ENCODE data around the gene CLK2.
"Not testable (repeated sequence)": the region's sequence is repeated elsewhere in the genome, so short reads cannot be mapped to it uniquely, and the experiment has no call there.

Gene CLK2

DNA sequence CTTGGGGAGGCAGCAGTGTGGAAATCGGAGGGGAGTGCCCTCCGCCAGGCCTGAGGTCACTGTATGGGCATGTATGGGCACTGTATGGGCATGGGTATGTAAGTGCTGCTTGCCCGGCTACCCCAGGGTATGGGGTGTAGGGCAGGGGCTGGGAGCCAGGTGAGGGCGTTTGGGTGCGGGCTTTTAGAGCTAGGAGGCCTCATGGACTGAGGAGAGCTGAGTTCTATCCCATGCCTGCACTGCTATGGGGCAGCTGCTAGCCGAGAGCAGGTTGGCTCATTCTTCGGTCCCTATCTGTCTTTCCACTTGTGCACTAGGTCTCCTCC lies 22.6 kb upstream of the CLK2 start:
- DNase-seq = no peak

DNA sequence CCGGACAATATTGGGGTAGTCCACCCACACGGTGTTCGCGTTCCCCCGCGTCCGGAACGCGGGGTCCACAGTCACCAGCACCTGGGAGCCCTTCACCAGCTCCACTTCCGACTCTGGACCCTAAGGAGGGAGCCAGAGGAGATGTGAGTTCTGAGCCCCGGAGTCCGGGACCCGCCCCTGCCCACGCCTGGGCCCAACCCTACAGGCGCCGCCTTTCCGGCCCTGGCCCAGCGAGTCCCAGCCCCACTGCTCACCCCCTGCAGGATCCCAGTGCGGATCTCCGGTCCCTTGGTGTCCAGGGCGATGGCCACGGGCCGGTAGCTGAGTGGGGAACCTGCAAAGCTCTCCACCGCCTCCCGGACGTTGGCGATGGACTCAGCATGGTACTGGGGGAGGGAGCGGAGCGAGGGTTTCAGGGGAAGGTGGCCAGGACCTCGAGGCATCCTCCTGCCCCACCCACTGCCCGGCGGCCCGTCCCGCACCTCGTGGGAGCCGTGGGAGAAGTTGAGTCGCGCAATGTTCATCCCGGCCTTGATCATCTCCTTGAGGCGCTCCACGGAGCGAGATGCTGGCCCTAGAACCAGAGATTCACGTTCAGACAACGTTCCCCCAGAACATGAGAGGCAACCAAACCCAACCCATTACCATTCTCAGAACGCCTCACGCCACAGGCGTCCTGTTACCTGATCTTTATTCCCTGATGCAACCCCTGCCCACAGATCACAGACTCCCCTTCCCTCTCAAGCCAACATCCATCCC lies 22.1 kb upstream of the CLK2 start:
- no peak for DNase-seq

DNA sequence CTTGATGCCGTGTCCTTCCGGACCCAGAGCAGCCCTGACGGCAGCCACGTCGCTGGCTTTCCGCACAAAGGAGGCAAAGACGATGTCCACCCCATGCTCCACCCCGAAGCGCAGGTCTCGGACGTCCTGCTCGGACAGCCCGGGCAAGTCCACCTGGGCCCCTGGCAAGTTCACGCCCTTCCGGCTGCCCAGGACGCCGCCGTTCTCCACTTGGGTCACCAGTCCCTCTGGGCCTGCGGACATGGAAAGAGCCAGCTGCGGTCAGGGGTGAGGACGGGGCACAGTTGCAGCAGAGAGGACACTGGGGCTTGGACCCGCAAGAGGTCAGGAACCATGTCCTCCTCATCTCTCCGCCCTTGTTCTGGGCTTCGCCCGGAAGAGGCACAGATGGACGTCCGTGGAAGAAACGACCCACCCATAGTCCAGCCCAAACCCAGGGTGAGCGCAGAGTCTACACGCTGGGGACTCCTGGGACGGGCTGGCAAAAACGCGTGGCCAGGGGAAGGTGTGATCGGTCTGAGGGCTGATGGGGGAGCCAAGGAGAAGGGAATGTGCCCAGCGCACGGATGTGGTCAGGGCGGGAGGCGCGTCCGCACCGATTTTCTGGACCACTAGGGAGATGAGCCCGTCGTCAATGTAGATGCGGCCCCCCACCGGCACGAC lies 21.3 kb upstream of the CLK2 start:
- DNase-seq = no peak

- DNase-seq = no peak
Measured at GRCh38 chr1:155293086-155293749, 19.9 kb upstream of the CLK2 start.

DNA sequence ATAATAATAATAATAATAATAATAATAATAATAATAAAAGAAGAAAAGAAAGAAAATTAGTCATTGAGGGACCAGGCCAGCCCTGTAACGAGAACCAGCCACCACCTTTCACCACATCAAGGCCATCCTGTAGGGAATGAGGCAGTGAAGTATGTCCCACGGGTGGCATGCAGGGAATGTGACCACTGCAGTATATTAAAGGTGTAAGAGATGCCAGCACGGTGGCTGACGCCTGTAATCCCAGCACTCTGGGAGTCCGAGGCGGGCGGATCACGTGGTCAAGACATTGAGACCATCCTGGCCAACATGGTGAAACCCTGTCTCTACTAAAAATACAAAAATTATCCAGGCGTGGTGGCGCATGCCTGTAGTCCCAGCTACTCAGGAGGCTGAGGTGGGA lies 17.7 kb upstream of the CLK2 start:
- not testable (repeated sequence) for DNase-seq

DNA sequence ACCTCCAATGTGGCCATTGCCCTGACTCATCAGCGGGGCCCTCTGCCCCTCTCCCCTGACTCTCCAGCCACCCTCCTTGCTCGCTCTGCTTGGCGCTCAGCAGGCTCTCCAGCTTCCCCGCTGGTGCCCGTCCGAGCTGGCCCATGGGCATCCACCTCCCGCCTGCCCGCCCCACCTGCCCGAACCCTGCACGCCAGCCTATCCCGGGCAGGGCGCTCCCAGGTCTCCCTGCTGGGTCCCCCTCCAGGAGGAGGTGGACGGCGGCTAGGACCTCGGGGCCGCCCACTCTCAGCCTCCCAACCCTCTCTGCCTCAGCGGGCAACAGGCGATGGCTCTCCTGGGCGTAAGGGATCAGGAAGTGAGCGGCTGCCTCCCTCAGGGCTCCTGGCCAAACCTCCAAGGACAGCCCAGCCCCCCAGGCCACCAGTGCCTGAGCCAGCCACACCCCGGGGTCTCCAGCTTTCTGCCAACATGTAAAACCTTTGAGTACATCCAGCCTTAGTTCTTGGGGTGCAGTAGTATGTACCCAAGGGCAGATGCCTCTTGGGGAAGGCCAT lies 14.8 kb upstream of the CLK2 start:
- DNase-seq = no peak

- no peak for DNase-seq
Measured at GRCh38 chr1:155286544-155286943, 13.2 kb upstream of the CLK2 start.

- no peak for DNase-seq
Measured at GRCh38 chr1:155285631-155286044, 12.3 kb upstream of the CLK2 start.

DNA sequence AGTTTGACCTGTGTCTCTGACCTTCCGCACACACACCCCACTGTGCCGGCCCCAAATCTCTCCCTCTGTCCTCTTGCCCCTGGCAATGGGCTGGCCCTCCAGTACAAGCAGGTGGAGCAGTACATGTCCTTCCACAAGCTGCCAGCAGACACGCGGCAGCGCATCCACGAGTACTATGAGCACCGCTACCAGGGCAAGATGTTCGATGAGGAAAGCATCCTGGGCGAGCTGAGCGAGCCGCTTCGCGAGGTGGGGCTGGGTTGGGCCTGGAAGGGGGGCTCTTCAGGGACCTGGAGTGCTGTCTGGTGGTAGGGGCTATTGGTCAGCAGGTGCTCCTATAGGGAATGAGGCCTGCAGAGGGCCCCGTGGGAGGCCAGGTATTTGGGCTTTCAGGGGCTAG lies 11.8 kb upstream of the CLK2 start:
- no peak for DNase-seq

DNA sequence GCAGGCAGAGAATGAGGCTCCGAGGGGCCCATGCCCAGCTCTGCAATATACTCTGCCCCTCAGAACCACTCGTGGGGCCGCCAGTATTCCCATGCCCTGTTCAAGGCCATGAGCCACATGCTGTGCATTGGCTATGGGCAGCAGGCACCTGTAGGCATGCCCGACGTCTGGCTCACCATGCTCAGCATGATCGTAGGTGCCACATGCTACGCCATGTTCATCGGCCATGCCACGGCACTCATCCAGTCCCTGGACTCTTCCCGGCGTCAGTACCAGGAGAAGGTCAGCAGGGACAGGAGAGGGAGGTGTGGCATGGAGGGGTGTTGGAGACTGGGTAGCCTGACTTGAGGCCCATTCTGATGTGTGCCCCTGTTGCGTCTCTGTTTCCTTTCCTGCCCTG lies 11.2 kb upstream of the CLK2 start:
- DNase-seq = no peak

DNA sequence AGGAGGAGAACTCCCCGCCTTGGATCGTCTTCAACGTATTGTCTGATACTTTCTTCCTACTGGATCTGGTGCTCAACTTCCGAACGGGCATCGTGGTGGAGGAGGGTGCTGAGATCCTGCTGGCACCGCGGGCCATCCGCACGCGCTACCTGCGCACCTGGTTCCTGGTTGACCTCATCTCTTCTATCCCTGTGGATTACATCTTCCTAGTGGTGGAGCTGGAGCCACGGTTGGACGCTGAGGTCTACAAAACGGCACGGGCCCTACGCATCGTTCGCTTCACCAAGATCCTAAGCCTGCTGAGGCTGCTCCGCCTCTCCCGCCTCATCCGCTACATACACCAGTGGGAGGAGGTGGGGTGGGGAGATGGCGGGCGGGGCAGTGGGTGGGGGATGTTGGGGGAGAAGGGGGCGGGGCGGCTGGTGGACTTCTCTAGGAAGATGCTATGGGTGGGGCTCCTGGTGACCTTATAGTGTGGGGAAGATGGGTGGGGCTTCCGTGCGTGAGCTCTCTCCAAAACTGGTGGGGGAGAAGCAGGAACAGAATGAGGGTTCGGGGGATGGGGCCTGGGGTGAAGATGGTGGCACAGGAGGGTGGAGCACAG lies 9.3 kb upstream of the CLK2 start:
- no peak for DNase-seq

- DNase-seq = no peak
Measured at GRCh38 chr1:155279268-155279667, 6.0 kb upstream of the CLK2 start.

DNA sequence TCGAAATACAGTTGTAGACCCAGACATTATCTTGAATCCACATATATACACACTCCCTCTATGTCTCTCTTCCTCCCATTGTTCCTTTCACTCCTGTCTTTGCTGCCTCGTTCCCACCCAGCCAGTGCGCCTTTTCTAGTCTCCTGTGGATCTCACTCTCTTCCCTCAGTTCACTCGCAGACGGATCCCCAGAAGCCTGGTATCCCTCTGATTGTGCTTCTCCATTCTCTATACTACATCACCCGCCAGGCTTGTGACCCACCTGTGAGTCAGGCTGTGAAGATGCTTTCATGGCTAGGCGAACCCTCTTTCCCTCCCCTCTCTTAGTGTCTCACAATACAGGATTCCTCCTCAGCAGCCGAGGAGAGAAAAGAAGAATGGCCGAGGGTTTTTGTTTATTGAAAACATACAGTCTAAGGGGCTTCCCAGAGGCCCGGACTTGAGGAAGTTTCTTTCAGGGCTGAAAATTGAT lies 5.4 kb upstream of the CLK2 start:
- no peak for DNase-seq

DNA sequence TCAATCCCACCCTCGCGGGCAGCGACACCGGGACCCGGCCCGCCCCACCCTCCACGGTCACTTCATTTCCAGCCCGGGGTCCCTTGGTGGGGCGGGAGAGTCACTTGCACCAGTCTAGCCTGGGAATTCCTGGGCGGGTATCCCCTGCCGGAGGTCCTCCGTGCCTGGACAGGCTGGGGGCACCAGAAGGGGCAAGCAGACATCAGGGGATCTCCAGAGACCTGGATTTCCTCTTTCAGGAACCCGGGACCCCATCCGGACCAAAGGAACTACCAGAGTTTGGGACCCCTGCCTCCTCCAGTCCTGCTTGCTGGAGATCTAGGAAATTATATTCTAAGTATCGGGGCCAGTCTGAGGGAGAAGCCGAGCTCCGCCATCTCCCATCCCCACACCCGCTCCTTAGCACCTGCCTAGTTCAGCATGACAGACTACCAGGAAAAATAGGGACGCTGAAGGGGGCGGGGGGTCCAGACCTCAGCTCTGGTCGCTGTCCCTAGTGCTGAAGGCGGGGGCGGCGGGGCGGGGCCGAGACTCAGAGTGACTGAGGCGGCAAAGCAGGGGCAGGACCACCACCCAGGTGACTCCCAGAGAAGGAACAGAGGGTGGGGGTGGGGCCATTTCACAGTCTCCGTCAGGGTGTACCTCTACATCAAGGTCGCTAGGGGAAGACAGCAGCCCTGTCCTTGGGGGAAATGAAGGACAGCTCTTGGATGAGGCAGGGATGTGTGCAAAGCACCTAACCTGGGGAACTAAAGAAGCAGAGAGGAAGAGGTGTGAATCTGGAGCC lies 4.8 kb upstream of the CLK2 start:
- DNase-seq = peak; percentile 63 to 82

GRCh38 chr1:155277070-155277901 lies 4.0 kb upstream of the CLK2 start, which contains the start of gene HCN3:
Gene HCN3 (plus strand): TSS chr1:155277463. CDS start chr1:155277591, 128 bp downstream.
- peak; percentile 93 to 96 for DNase-seq

DNA sequence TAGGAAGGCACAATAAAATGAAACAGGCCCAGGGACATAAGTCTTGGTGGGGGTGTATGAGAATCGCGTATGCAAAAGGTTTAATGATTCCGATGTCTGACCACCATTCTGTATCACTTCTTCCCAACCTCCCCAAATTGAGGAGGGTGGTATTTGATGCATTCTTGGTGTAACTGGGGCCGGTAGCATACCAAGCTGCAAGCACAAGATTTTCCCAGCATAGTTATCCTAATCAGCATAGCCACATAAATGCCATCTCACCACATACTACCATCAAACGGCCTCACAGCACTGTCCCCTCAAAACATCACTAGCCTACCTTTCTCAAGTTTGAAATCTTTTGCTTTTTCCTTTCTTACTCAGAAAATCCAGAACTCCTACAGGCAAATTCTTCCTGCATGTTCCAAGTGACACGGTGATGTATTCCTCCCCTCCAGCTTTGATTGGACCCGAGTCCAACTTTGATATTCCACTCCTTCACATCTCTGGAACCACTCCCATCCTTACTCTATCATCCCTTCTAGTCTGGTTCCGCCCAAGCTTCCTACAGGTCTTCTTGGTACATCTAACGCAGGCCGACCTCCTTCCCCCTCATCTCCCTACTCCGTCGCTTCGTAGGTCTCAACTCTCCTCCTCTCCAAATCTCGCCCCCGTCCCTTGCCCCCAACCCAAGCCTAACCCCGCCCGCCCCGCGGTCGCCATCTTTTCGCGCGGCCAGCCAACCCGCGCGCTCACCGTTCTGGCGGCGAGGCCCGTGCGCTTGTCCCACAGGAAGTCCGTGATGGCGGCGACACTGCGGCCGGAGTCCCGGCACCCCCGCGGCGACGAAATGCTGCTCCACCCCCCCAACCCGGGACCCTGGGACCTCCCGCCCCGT lies 600 bp downstream of the CLK2 start:
- no peak for DNase-seq

DNA sequence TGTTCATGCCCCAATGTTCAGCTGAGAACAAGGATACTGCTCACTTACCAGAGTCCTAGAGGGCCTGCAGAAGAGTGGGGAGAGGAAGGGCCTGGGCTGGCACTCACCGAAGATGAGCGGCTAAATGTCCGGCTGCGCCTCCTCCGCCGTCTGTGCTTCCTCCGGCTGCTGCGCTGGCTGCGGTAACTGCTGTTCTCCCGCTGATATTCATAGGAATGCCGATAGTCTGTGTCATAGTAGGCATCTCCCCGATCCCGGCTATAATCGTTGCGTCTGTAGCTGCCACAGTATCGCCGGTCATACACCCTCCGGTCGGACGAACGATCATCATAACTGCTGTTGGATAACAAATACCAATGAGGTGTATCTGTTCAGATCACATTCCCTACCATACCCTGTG lies 3.9 kb downstream of the CLK2 start:
- no peak for DNase-seq

DNA sequence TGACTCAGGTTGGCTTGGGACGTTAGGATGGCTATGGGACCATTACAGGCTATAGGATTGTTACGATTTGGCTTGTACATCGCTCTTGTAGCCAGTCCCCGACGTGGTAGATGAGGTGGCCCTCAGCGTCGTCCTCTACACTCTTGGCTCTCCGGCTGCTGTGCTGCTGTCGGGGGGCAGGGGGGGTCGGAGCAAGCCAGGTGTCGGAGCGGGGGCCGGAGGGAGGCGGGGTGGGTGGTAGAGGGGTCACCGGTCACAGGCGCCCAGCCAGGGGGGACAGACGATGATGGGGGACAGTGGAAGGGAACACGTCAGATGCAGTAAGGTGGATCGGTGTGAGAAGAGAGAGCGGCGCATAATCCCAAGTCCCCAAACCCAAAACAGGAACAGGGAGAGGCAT lies 4.7 kb downstream of the CLK2 start:
- DNase-seq = no peak

- DNase-seq = no peak
Measured at GRCh38 chr1:155267373-155267772, 5.9 kb downstream of the CLK2 start.

GRCh38 chr1:155266553-155266952 lies 6.8 kb downstream of the CLK2 start:
- no peak for DNase-seq

Data from CD4-positive, alpha-beta T cell treated with Interferon alpha-2 for 1 hour (primary cell).